ENCODE results near the gene PTPRM. TPM values are rescaled to one million over a fixed set of nuclear protein-coding genes. Genes with fewer than 3 reads are reported as not detected.

PTPRM gene
- total RNA-seq, 1 donor from 2014 or later: 131 TPM

- Mint-ChIP-seq H3K27me3 (ENCODE audit: low read depth) (no peaks in the 10 kb centered on the region), H3K27ac (ENCODE audit: unreplicated experiment) (no peak overlapping the region), H3K36me3 (ENCODE audit: low read depth) (peaks cover 2% of the 10 kb centered on the region), H3K9me3 (ENCODE audit: low read depth) (peaks cover 4% of the 10 kb centered on the region), H3K4me1 (ENCODE audit: low read depth) (peaks cover 18% of the 10 kb centered on the region), H3K4me3 (ENCODE audit: unreplicated experiment) (no peak overlapping the region)
- no peak for DNase-seq (ENCODE audit: low spot score)
- no peak for TF ChIP-seq CTCF (IDR thresholded peaks at IDR 0.05)
Measured at GRCh38 chr18:8165095-8165494, 598.0 kb downstream of the PTPRM start.

GRCh38 chr18:8167026-8167425 lies 599.9 kb downstream of the PTPRM start:
- DNase-seq (ENCODE audit: low spot score): no peak
- H3K36me3 Mint-ChIP-seq (ENCODE audit: low read depth): peaks cover 2% of the 10 kb centered on the region
- H3K9me3 Mint-ChIP-seq (ENCODE audit: low read depth): peaks cover 4% of the 10 kb centered on the region
- H3K4me3 Mint-ChIP-seq (ENCODE audit: unreplicated experiment): no peak overlapping the region
- H3K27me3 Mint-ChIP-seq (ENCODE audit: low read depth): no peaks in the 10 kb centered on the region
- TF ChIP-seq CTCF (IDR thresholded peaks at IDR 0.05): no peak
- no peak overlapping the region for H3K27ac Mint-ChIP-seq (ENCODE audit: unreplicated experiment)
- peaks cover 11% of the 10 kb centered on the region for H3K4me1 Mint-ChIP-seq (ENCODE audit: low read depth)

GRCh38 chr18:8167673-8168072 lies 600.6 kb downstream of the PTPRM start:
- Mint-ChIP-seq H3K4me3 (ENCODE audit: unreplicated experiment) (no peak overlapping the region), H3K4me1 (ENCODE audit: low read depth) (peaks cover 11% of the 10 kb centered on the region), H3K9me3 (ENCODE audit: low read depth) (peaks cover 4% of the 10 kb centered on the region), H3K27me3 (ENCODE audit: low read depth) (no peaks in the 10 kb centered on the region), H3K36me3 (ENCODE audit: low read depth) (peaks cover 2% of the 10 kb centered on the region), H3K27ac (ENCODE audit: unreplicated experiment) (no peak overlapping the region)
- DNase-seq (ENCODE audit: low spot score): no peak
- no peak for TF ChIP-seq CTCF (IDR thresholded peaks at IDR 0.05)

GRCh38 chr18:8169722-8170121 lies 602.6 kb downstream of the PTPRM start:
- Mint-ChIP-seq H3K27me3 (ENCODE audit: low read depth) (no peaks in the 10 kb centered on the region), H3K4me3 (ENCODE audit: unreplicated experiment) (no peak overlapping the region), H3K36me3 (ENCODE audit: low read depth) (no peaks in the 10 kb centered on the region), H3K9me3 (ENCODE audit: low read depth) (no peaks in the 10 kb centered on the region), H3K4me1 (ENCODE audit: low read depth) (peaks cover 9% of the 10 kb centered on the region), H3K27ac (ENCODE audit: unreplicated experiment) (no peak overlapping the region)
- DNase-seq (ENCODE audit: low spot score): no peak
- no peak for TF ChIP-seq CTCF (IDR thresholded peaks at IDR 0.05)

- H3K4me3 Mint-ChIP-seq (ENCODE audit: unreplicated experiment): no peak overlapping the region
- H3K27me3 Mint-ChIP-seq (ENCODE audit: low read depth): no peaks in the 10 kb centered on the region
- no peak overlapping the region for H3K27ac Mint-ChIP-seq (ENCODE audit: unreplicated experiment)
- H3K9me3 Mint-ChIP-seq (ENCODE audit: low read depth): no peaks in the 10 kb centered on the region
- peaks cover 34% of the 10 kb centered on the region for H3K4me1 Mint-ChIP-seq (ENCODE audit: low read depth)
- DNase-seq (ENCODE audit: low spot score): no peak
- no peak for TF ChIP-seq CTCF (IDR thresholded peaks at IDR 0.05)
- H3K36me3 Mint-ChIP-seq (ENCODE audit: low read depth): no peaks in the 10 kb centered on the region
Measured at GRCh38 chr18:8174771-8175170, 607.7 kb downstream of the PTPRM start.
